GM18517 (cell line): ENCODE data around the gene BRWD1.
"Not testable (repeated sequence)": the region's sequence is repeated elsewhere in the genome, so short reads cannot be mapped to it uniquely, and the experiment has no call there.

Experiments
- ATAC-seq: cut with Tn5 transposase; IDR thresholded peaks from one replicate; pipeline ENCODE4 v1.9.1; 2021; ENCODE audit warnings: mild to moderate bottlenecking, moderate library complexity; ENCODE audit not compliant: unreplicated experiment

BRWD1 gene

GRCh38 chr21:39178421-39178820, 135.0 kb downstream of the BRWD1 start:
- no peak for ATAC-seq

- ATAC-seq, result no peak
Observed at GRCh38 chr21:39176271-39176709, 137.1 kb downstream of the BRWD1 start.

GRCh38 chr21:39175665-39176064, 137.8 kb downstream of the BRWD1 start:
- no peak for ATAC-seq

GRCh38 chr21:39175154-39175553, 138.3 kb downstream of the BRWD1 start:
- ATAC-seq, result no peak

- no peak for ATAC-seq
Observed at GRCh38 chr21:39173716-39174680, 139.4 kb downstream of the BRWD1 start.

- ATAC-seq, result no peak
Observed at GRCh38 chr21:39169906-39170305, 143.5 kb downstream of the BRWD1 start.

GRCh38 chr21:39168800-39169199, 144.6 kb downstream of the BRWD1 start:
- no peak for ATAC-seq

GRCh38 chr21:39164523-39164922, 148.9 kb downstream of the BRWD1 start:
- no peak for ATAC-seq

- no peak for ATAC-seq
Observed at GRCh38 chr21:39161064-39161463, 152.4 kb downstream of the BRWD1 start.

GRCh38 chr21:39159342-39160063, 153.9 kb downstream of the BRWD1 start:
- ATAC-seq, result no peak

GRCh38 chr21:39157241-39157640, 156.2 kb downstream of the BRWD1 start:
- not testable (repeated sequence) for ATAC-seq

- ATAC-seq, result no peak
Observed at GRCh38 chr21:39156024-39156423, 157.4 kb downstream of the BRWD1 start.

GRCh38 chr21:39155578-39155977, 157.9 kb downstream of the BRWD1 start:
- ATAC-seq, result no peak

- no peak for ATAC-seq
Observed at GRCh38 chr21:39153842-39154241, 159.6 kb downstream of the BRWD1 start.

GRCh38 chr21:39153373-39153772, 160.1 kb downstream of the BRWD1 start:
- ATAC-seq, result no peak

GRCh38 chr21:39152271-39152670, 161.2 kb downstream of the BRWD1 start:
- no peak for ATAC-seq

- no peak for ATAC-seq
Observed at GRCh38 chr21:39150877-39151276, 162.6 kb downstream of the BRWD1 start.

GRCh38 chr21:39150316-39150715, 163.1 kb downstream of the BRWD1 start:
- ATAC-seq, result no peak

- ATAC-seq, result no peak
Observed at GRCh38 chr21:39149882-39150281, 163.6 kb downstream of the BRWD1 start.

GRCh38 chr21:39148975-39149374, 164.5 kb downstream of the BRWD1 start:
- ATAC-seq, result no peak

GRCh38 chr21:39144191-39144590, 169.2 kb downstream of the BRWD1 start:
- ATAC-seq, result no peak

- no peak for ATAC-seq
Observed at GRCh38 chr21:39142972-39143371, 170.5 kb downstream of the BRWD1 start.
